Breast epithelium (tissue), 3 donors: Measurements from ENCODE around the gene CAMTA1.

Experiments
- POLR2A ChIP-seq: fragments of 450-650 bp; IDR thresholded peaks from one replicate; pipeline ENCODE4 v1.6.1; 2016; ENCODE audit warnings: antibody characterized with exemption, mild to moderate bottlenecking, moderate library complexity
- POLR2AphosphoS5 ChIP-seq, 3 donors: sonication (generic); formaldehyde crosslinking; IDR thresholded peaks; one replicate each; pipeline ENCODE4 v1.6.1; 2017; ENCODE audit warnings: antibody characterized with exemption in 3 of 3
- TF ChIP-seq, protein P1 (sequence below), 3 donors: fragments of 450-650 bp; IDR thresholded peaks; one replicate each; pipeline ENCODE4 v1.5.1; 2016 to 2017; ENCODE audit warnings: antibody characterized with exemption in 3 of 3, mild to moderate bottlenecking in 3 of 3, moderate library complexity in 3 of 3

- TF ChIP-seq, protein P1, sequence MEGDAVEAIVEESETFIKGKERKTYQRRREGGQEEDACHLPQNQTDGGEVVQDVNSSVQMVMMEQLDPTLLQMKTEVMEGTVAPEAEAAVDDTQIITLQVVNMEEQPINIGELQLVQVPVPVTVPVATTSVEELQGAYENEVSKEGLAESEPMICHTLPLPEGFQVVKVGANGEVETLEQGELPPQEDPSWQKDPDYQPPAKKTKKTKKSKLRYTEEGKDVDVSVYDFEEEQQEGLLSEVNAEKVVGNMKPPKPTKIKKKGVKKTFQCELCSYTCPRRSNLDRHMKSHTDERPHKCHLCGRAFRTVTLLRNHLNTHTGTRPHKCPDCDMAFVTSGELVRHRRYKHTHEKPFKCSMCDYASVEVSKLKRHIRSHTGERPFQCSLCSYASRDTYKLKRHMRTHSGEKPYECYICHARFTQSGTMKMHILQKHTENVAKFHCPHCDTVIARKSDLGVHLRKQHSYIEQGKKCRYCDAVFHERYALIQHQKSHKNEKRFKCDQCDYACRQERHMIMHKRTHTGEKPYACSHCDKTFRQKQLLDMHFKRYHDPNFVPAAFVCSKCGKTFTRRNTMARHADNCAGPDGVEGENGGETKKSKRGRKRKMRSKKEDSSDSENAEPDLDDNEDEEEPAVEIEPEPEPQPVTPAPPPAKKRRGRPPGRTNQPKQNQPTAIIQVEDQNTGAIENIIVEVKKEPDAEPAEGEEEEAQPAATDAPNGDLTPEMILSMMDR (IDR thresholded peaks at IDR 0.05) = no peak
- TF ChIP-seq POLR2A (no peak), POLR2AphosphoS5 (IDR thresholded peaks at IDR 0.05) (no peak)
These were observed 729.9 kb downstream of the CAMTA1 start for GRCh38 chr1:7515175-7515574.
